ENCODE measurements around the gene ZNG1C.
"Not testable (repeated sequence)": the region's sequence is repeated elsewhere in the genome, so short reads cannot be mapped to it uniquely, and the experiment has no call there.

DNA sequence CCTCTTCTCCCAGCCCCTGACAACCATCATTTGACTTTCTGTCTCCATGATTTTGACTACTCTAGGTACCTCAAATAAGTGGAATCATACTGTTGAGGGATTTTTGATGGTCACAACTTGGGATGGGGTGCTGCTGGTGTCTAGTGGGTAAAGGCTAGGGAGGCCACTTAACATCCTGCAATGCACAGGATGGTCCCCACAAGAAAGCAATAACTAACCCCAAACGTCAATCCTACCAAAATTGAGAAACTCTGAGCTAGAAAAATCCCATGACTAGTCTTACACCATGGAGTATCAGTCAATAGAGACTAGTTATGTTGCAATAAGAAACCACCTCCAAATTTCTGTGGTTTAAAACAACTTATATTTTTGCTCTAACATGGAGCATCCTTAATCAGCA is 90.3 kb downstream of the ZNG1C start:
- TF ChIP-seq, protein P1, sequence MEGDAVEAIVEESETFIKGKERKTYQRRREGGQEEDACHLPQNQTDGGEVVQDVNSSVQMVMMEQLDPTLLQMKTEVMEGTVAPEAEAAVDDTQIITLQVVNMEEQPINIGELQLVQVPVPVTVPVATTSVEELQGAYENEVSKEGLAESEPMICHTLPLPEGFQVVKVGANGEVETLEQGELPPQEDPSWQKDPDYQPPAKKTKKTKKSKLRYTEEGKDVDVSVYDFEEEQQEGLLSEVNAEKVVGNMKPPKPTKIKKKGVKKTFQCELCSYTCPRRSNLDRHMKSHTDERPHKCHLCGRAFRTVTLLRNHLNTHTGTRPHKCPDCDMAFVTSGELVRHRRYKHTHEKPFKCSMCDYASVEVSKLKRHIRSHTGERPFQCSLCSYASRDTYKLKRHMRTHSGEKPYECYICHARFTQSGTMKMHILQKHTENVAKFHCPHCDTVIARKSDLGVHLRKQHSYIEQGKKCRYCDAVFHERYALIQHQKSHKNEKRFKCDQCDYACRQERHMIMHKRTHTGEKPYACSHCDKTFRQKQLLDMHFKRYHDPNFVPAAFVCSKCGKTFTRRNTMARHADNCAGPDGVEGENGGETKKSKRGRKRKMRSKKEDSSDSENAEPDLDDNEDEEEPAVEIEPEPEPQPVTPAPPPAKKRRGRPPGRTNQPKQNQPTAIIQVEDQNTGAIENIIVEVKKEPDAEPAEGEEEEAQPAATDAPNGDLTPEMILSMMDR (IDR thresholded peaks at IDR 0.05; ENCODE audit: poor library complexity), result not testable (repeated sequence)
- not testable (repeated sequence) for TF ChIP-seq EZH2 (IDR thresholded peaks at IDR 0.05; ENCODE audit: borderline replicate concordance)
